Measurements from ENCODE around the gene SLX9.

DNA sequence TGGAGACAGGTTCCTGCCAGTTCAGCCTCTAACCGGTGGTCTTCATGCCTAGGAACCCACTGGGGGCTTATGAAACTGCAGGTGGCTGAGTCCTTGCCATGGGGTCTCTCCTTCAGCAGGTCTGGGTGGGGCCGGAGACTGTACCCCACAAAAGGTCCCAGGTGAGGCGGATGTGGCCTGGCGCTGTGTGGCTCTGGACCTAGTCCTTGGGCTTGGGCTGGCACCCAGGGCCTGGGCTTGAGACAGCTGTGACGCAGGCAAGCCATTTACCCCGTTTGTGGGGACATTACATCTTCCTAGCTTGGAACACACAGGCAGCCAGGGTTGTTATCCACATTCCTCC is 5.9 kb upstream of the SLX9 start:
- TF ChIP-seq, protein P1, sequence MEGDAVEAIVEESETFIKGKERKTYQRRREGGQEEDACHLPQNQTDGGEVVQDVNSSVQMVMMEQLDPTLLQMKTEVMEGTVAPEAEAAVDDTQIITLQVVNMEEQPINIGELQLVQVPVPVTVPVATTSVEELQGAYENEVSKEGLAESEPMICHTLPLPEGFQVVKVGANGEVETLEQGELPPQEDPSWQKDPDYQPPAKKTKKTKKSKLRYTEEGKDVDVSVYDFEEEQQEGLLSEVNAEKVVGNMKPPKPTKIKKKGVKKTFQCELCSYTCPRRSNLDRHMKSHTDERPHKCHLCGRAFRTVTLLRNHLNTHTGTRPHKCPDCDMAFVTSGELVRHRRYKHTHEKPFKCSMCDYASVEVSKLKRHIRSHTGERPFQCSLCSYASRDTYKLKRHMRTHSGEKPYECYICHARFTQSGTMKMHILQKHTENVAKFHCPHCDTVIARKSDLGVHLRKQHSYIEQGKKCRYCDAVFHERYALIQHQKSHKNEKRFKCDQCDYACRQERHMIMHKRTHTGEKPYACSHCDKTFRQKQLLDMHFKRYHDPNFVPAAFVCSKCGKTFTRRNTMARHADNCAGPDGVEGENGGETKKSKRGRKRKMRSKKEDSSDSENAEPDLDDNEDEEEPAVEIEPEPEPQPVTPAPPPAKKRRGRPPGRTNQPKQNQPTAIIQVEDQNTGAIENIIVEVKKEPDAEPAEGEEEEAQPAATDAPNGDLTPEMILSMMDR (IDR thresholded peaks at IDR 0.05; ENCODE audit: poor library complexity, severe bottlenecking) = no peak
- TF ChIP-seq TAF1 (IDR thresholded peaks at IDR 0.05; ENCODE audit: low read depth) (no peak), MXI1 (conservative IDR thresholded peaks at IDR 0.05; ENCODE audit: poor library complexity, severe bottlenecking) (no peak), EZH2 (IDR thresholded peaks at IDR 0.05; ENCODE audit: borderline replicate concordance, insufficient read depth, low read length, poor library complexity, severe bottlenecking) (no peak), EP300 (conservative IDR thresholded peaks at IDR 0.05; ENCODE audit: poor library complexity, severe bottlenecking) (no peak), POLR2AphosphoS5 (IDR thresholded peaks at IDR 0.05) (no peak), RAD21 (conservative IDR thresholded peaks at IDR 0.05) (no peak)
